Stimulated activated CD4-positive, alpha-beta T cell treated with anti-CD3 and anti-CD28 coated beads, Interleukin-15, amount 100 ng/mL, for 1 hour (primary cell): ENCODE results near the gene SLC25A33.
"Not testable (repeated sequence)": the region's sequence is repeated elsewhere in the genome, so short reads cannot be mapped to it uniquely, and the experiment has no call there.

Source experiments
- DNase-seq, 2 donors: peaks; one replicate each; pipeline ENCODE4 v3.0.0-alpha.2; 2020; ENCODE audit warnings: low read depth in 1 of 2, low spot score in 1 of 2

The SLC25A33 gene

DNA sequence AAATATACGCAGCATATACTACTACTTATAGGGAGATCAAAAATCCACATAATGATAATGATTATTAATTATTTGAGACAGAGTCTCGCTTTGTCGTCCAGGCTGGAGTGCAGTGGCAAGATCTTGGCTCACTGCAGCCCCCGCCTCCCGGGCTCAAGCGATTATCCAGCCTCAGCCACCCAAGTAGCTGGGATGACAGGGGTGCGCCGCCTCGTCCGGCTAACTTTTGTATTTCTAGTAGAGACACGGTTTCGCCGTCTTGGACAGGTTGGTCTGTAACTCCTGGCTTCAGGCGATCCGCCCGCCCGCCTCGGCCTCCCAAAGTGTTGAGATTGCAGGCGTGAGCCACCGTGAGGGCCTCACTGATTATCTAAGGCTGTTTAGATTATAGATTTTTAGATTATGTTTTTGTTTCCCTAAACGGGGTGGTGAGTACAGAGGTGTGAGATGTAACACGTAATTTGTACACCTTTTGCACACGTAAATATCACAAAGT, 548 bp upstream of the SLC25A33 start:
- DNase-seq = no peak

DNA sequence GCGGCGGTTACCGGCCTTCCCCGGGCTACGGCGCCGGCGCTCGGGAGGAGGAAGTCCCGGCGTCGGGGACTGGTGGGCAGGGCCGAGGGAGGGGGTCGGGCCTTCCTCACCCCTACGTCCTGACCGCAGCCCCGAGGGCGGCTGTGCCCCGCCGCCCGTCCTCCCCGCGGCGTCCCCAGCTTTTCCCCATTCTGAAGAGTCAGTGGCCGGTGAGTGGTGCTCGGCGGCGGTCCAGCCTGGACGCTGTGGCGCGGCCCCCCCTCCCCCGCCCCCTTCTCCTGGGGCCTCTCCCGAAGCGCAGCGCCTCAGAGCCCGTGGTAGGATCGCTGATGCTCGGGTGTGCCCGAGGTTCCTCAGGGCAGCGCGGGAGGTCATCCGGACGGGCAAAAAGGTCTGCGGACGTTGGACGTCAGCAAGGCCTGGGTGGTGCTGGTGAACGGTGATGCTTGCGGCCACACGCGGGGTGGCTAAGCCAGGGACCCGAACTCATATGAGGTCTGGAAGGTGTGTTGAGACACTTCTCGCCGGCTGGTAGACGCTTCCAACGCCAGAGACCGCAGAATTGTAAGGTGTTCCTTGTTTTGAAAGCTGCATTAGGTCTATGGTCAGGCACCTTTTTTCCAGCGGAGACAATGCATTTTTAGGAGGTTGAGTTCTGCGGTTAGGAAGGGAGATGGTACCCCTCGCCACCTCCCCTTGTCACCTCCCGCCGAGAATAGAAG, 725 bp downstream of the SLC25A33 start:
- no peak for DNase-seq

DNA sequence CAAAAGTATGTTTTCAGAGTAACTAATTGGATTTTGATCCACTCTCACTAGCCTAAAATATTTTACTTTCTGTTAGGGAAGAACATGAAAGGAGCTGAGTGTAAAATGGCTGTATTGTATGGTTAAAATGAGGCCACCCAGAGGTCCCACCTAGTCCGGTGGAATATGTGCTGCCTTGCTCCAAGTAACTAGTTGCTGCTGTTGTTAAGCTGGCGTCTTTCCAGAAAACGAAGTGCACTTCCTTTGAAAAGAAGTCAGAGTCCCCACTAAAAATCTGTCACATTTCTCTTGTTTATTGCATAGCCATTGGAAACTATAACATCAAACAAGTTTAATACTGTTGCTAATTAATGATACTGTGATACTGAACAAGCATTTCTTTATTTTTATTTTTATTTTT, 3.2 kb downstream of the SLC25A33 start:
- no peak for DNase-seq

DNA sequence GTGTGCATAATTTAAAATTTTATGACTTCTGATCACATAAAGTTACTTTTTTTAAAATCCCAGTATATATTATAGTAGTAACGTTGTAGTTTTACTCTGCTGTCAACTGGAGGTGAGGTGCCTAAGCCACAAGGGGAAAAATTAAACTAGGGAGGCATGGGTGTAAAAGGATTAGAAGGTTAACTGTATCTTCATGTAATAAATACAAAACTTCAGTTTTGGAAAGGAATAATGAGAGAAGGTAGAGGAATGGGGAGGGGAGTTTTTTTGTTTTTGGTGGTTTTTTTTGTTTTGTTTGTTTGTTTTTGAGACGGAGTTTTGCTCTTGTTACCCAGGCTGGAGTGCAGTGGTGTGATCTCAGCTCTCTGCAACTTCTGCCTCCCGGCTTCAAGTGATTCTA, 5.7 kb downstream of the SLC25A33 start:
- DNase-seq = no peak

DNA sequence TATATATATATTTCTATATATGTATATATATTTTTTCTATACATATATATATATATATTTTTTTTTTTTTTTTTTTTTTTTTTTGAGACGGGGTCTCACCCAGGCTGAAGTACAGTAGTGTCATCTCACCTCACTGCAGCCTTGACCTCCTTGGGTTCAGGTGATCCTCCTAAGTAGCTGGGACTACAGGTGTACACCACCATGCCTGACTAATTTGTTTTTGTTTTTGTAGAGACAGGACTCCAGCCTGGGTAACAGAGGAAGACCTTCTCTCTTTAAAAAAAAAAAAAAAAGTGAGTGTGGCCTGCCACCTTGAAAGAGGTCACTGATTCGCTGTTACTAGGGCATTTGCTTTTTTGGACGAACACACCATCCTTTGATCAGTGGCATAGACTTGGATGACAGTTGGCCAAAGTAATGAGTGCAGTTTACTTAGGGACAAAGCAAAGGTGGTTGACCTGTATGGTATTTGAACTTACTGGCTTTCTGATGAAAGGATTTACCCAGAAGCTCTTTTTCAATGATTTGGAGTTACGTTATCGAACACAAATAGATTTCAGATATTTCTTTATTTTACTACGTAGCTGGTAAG, 10.8 kb downstream of the SLC25A33 start:
- DNase-seq = no peak

DNA sequence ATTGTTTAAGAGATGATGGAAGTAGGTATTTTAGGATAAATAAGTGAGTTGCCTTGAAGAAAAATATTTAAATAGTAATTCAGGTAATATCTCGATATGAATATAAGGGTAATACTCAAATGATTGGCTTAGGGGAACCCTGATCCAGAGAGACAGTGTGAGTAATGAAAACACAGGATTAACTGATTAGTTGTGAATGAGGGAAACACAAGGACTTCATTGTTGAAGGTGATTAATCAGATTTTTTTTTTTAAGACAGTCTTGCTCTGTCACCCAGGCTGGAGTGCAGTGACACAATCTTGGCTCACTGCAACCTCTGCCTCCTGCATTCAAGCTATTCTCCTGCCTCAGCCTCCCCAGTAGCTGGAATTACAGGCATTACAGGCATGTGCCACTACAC, 12.7 kb downstream of the SLC25A33 start:
- no peak for DNase-seq

DNA sequence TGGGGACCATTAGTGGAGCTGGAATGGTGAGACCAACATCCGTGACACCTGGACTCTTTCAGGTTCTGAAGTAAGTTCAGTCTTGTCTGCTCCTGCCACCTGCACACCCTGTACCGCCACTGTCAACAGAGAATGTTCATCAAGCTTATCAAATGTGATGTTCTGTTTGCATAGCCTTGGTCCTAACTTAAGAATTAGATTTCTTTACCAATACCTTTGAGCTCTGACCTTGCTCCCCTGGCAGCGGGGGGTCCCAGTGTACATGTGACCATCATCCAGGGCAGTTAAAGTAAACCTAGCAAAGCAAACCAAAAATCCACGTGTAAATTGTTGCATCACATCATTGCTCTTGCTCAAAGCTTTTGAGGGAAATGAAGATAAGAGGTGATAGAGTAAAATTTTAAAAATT, 14.5 kb downstream of the SLC25A33 start:
- no peak for DNase-seq

DNA sequence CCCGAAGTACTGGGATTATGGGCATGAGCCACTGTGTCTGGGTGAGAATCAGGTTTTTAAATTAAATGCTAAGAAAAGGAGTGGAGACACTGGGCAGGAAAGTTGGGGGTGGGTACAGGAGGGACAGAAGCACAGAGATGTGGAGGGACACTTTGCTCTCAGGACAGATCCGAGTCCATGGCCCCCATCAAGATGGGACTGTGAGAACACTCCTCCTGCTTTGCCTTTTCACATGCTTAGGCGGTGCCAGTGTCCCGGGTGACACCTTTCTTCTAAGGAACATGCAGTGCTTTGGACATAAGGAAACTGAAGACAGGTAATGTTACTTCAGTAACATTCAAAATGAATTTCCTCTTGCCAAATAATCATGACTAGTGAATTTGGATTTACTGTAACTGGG, 16.7 kb downstream of the SLC25A33 start:
- no peak for DNase-seq

DNA sequence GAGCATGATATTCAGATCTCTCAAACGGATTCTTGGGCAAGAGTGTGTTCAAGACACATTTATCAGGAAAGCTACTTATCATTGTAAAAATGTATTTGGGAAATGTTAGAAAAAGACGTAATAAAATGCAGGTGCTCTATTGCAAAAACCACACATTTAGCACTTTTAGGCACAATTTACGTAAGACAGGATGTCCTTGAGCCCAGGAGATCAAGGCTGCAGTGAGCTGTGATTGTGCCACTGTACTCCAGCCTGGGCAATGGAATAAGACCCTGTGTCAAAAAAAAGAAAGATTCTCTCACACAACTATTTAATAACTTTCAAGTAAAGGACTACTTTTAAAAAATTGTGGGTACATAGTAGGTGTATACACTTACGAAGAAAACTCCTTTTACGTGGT, 18.4 kb downstream of the SLC25A33 start:
- no peak for DNase-seq

DNA sequence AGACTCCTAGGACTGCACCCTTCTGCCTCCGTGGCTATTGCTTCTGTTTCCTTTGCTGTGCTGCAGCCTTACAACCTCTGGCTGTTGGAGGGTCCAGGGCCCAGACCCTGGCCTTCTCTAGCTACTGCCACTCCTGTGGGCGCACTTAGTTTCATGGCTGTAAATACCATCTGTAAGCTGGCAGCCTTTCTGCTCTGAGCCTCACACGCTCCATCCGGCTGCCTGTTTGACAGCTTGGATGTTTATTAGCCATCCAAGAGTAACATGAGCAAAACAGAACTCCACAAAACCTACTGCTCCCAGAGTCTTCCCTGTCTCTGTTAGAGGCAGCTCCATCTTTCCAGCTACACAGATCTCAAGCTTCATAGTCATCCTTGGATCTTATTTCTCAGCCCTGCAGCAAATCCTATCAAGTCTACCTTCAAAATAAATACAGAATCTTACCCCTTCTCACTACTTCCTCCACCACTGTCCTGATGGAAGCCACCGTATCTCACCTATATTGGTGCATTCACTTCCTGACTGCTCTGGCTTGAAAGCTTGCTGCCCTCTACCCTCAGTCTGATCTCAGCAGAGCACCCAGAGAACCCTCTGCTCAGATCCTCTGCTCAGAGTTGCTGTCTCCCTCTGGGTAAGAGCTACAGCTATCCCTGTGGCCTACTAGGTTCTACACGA, 19.1 kb downstream of the SLC25A33 start:
- no peak for DNase-seq

DNA sequence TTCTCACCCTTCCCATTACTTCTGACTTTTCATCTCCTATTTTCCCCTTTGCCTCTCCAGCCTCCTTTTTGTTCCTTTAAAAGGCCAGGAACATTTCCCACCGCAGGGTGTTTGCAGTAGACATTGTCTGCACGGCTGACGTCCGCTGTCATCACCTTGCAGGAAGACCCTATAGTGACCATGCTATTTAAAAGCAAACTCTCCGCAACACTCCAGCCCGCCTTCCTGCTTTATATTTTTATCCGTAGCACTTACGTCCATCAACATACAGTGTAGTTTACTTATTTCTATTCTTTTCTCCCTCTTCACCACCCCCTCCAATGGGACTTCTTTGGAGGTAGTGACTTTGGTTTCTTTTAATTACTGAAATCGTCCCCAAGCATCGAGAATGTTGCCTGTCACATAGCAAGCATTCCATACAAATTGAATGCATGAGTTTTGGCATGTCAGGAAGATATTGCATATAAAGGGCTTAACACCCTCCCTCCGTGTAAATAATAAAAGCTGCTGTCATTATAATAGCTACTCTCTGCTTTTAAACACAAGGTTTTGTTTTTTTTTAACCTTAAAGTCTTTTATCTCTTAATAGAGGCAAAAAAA, 19.8 kb downstream of the SLC25A33 start:
- no peak for DNase-seq

DNA sequence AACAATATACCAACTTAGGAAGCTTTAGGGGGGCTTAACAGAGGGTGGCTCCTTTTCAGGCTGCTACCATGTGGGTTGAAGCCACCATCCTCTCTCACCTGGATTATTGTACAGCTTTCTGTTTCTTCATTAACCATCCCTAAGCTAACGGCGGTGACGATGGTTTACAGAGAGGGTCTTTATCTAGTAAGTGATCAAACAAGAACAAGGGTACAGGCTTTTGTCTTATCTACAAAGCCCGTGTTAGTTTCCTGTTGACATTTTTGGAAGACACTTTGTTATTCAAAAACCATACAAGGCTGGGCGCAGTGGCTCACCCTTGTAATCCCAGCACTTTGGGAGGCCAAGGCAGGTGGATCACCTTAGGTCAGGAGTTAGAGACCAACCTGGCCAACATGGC, 20.4 kb downstream of the SLC25A33 start:
- no peak for DNase-seq

DNA sequence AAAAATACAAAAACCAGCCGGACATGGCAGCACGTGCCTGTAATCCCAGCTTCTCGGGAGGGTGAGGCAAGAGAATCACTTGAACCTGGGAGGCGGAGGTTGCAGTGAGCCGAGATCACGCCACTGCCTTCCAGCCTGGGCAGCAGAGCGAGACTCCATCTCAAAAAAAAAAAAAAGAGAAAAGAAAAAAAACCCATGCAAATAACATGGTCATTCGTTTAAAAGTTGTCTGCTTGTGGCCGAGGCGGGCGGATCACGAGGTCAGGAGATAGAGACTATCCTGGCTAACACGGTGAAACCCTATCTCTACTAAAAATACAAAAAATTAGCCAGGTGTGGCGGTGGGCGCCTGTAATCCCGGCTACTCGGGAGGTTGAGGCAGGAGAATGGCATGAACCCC, 20.8 kb downstream of the SLC25A33 start:
- DNase-seq = not testable (repeated sequence)

DNA sequence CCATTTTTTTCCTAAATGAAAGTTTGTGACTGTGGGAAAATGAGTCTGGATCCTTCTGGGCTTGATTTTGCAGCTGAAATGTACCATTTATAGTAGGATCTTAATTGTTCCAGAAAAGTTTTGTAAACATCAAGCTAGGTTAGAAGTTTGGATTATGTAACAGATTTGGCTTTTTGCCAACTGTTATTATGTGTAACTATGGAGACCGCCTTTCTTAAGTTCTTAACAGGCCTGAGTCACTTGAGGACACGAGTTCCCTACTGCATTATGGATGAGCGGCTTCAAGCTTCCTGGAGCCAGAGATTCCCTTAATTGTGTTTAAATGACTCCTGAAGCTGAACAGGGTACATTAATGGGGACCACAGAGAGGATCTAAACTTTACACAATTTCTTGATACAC, 22.2 kb downstream of the SLC25A33 start:
- no peak for DNase-seq

DNA sequence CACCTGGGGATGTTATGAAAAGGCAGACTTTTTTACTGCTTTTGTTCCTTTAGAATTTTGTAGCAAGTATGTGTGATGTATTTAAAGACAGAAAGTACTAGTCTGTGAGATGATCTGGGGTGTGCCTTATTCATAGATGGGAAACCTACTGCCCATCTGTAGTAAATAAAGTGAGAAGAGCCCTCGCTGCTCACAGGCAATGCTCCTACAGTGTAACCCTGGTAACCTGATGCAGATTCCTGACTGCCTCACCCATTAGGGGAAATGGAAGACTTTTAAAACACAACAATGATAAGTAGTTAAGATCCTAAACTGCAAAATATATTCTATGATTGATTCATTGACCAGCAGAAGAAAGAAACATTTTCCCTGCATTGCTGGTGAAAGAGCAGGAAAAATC, 30.0 kb downstream of the SLC25A33 start:
- no peak for DNase-seq

DNA sequence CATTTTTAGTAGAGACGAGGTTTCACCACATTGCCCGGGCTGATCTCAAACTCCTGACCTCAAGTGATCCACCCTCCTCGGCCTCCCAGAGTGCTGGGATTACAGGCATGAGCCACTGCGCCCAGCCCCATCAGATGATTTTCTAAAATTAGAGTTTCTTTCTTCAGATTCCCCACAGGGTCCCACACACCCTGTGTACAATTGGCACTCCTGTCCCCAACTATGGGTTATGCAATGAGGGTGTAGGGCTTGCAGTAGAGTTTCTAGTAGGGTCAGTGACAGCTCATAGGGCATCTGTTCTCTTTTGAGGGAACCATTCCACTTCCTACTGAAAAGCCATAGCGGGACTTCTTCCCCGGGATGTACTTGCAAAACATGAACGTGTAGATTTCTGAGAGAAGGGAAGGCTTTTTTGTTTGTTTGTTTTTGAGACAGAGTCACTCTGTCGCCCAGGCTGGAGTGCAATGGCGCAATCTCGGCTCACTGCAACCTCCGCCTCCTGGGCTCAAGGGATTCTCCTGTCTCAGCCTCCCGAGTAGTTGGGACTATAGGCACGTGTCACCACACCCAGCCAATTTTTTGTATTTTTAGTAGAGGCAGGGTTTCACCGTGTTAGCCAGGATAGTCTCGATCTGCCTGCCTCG, 31.7 kb downstream of the SLC25A33 start:
- not testable (repeated sequence) for DNase-seq

DNA sequence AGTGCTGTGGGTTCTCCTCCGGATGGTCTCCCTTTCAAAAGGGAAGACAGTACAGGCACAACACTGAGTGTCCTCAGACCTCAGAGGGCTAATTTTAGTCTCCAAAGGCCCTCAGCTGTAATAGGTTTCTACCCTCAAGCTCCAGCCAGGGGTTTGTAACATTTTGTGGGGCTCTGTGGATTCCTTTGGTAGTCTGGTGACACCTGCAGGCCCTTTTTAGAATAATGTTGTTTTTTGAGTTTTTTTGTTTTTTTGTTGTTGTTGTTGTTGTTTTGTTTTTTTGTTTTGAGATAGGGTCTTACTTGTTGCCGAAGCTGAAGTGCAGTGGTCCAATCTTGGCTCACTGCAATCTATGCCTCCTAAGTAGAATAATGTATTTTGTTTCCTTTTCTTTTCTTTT, 34.5 kb downstream of the SLC25A33 start:
- no peak for DNase-seq

DNA sequence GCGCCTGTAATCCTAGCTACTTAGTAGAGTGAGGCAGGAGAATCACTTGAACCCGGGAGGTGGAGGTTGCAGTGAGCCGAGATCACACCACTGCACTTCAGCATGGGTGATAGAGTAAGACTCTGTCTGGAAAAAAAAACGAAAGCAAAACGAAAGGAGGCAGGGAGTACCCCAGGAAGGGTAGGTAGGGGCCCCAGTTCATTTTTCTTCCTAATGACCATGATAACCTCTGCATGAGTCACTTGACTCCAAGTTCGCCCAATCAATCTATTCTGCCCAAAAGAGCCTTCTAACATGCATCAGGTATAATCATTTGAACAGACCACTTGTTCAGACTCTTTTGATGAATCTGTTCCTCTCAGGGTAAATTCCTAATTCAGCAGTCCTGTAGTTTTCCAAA, 36.2 kb downstream of the SLC25A33 start:
- no peak for DNase-seq

DNA sequence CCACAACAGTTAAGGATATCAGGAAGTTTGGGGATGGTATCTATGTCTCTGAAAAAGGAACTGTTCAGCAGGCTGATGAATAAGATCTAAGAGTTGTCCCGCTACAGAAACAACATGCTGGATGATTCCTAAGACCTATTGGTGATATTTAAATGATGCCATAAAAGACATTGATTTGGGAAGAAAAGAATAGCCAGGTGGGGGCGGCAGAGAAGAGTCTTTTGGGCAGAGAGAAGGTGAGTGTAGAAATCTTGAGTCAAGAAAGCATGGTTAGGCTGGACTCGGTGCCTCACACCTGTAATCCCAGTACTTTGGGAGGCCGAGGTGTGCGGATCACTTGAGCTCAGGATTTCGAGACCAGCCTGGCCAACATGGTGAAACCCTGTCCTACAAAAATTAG, 37.6 kb downstream of the SLC25A33 start:
- DNase-seq = no peak

DNA sequence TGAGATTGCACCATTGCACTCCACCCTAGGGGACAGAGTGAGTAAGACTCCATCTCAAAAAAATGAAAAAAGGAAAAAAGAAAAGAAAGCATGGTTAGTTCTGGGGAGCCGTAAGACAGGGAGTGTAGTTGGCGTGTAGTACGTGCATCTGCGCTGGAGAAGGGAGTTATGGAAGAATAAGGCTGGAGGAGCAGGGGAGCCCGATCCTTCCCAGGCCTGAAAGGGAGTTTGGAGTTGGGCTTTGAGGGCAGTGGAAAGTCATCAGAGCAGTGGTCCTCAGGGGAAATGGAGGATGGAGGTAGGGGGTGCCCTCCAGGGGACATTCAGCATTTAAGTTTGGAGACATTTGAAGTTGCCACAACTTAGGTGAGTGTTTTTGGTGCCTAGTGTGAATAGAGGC, 38.2 kb downstream of the SLC25A33 start:
- no peak for DNase-seq

DNA sequence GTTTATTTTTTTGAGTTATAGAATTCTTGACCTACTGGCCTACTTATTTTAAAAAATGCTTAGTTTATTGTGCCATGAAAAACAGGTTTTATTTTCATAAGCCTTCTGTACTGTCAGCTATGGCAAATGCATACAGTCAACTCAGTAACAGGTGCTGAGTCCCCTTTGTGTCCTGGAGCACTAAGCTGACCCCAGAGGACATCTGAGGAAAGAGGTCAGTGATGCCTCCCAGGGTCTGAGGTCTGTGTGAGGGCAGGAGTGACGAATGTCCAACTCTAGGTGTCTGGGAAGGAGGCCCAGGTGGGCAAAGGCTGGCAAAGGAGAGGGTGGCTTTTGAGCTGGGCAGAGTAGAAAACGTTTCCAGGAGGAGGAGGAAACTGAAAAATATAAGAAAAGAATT, 41.7 kb downstream of the SLC25A33 start:
- DNase-seq = no peak
